CD8-positive, alpha-beta memory T cell (primary cell): ENCODE results near the gene ZSCAN26. TPM values are rescaled to one million over a fixed set of nuclear protein-coding genes. Genes with fewer than 3 reads are reported as not detected.
A peak's percentile ranks its signal among the peaks of the same experiment; 100 is the strongest.
"Not testable (repeated sequence)": the region's sequence is repeated elsewhere in the genome, so short reads cannot be mapped to it uniquely, and the experiment has no call there.

Experiments used
- CTCF ChIA-PET: fragments of 350-600 bp; sonication (Branson Sonifier 250); formaldehyde crosslinking; loops from one replicate; lab custom pipeline; 2021; ENCODE audit warnings: antibody characterized with exemption; lab: Charles Lee
- POLR2A ChIA-PET: fragments of 350-600 bp; sonication (Branson Sonifier 250); formaldehyde crosslinking; loops from one replicate; lab custom pipeline; 2021; ENCODE audit warnings: antibody characterized with exemption; lab: Charles Lee
- DNase-seq, 5 donors: peaks; one replicate each; pipeline versions ENCODE4 v3.0.0 to v3.0.0-alpha.2; 2020 to 2022; ENCODE audit warnings: mixed read lengths in 1 of 5
- H3K27ac ChIP-seq: one replicate; pipeline ENCODE4 v1.7.0; 2013; ENCODE audit warnings: low read depth, mild to moderate bottlenecking, low read length, moderate library complexity
- H3K27me3 ChIP-seq: 2 replicates; pipeline ENCODE4 v1.7.0; 2013; ENCODE audit warnings: low read length, mild to moderate bottlenecking; ENCODE audit not compliant: insufficient read depth, poor library complexity, severe bottlenecking
- H3K36me3 ChIP-seq: 2 replicates; pipeline ENCODE4 v1.7.0; 2013; ENCODE audit warnings: mild to moderate bottlenecking, low read length, moderate library complexity; ENCODE audit not compliant: insufficient read depth
- H3K4me1 ChIP-seq: 2 replicates; pipeline ENCODE4 v1.7.0; 2013; ENCODE audit warnings: mild to moderate bottlenecking, low read length, moderate library complexity; ENCODE audit not compliant: insufficient read depth
- H3K4me3 ChIP-seq: 2 replicates; pipeline ENCODE4 v1.7.0; 2013; ENCODE audit warnings: mild to moderate bottlenecking, low read length
- H3K9me3 ChIP-seq: 2 replicates; pipeline ENCODE4 v1.7.0; 2013; ENCODE audit warnings: mild to moderate bottlenecking, low read length
- H3K27ac Mint-ChIP-seq, 8 donors: one replicate each; pipeline ENCODE4 v1.8.0; 2020 to 2021; ENCODE audit warnings: mixed read lengths in 8 of 8, mild to moderate bottlenecking in 6 of 8, inconsistent platforms in 3 of 8, moderate library complexity in 3 of 8
- H3K27me3 Mint-ChIP-seq, 2 donors: one replicate each; pipeline ENCODE4 v1.8.0; 2020 to 2021; ENCODE audit warnings: mixed read lengths in 2 of 2, mild to moderate bottlenecking in 1 of 2, moderate library complexity in 1 of 2
- H3K36me3 Mint-ChIP-seq, 3 donors: one replicate each; pipeline ENCODE4 v1.8.0; 2020 to 2021; ENCODE audit warnings: mixed read lengths in 3 of 3, inconsistent platforms in 1 of 3, mild to moderate bottlenecking in 1 of 3
- H3K4me1 Mint-ChIP-seq, 3 donors: one replicate each; pipeline ENCODE4 v1.8.0; 2020 to 2021; ENCODE audit warnings: mixed read lengths in 3 of 3, inconsistent platforms in 1 of 3, mild to moderate bottlenecking in 1 of 3
- H3K4me3 Mint-ChIP-seq, 7 donors: one replicate each; pipeline ENCODE4 v1.8.0; 2020 to 2021; ENCODE audit warnings: mixed read lengths in 7 of 7, mild to moderate bottlenecking in 6 of 7, moderate library complexity in 4 of 7, inconsistent platforms in 2 of 7
- H3K9me3 Mint-ChIP-seq, 5 donors: one replicate each; pipeline ENCODE4 v1.8.0; 2020 to 2022; ENCODE audit warnings: mixed read lengths in 5 of 5, mild to moderate bottlenecking in 3 of 5, moderate library complexity in 2 of 5, inconsistent platforms in 1 of 5
- polyA plus RNA-seq: library from polyadenylated mRNA; unstranded; fragments of 300-500 nt; fragmentation: Illumina TruSeq; gene quantifications from one replicate; pipeline ENCODE4 v1.2.3, GENCODE V29; 2021
- total RNA-seq, 2 experiments: library from RNA; stranded (reverse); gene quantifications; one replicate each; pipeline ENCODE4 v1.2.3, GENCODE V29; 2021

ZSCAN26 gene
- total and polyA plus RNA-seq, 3 experiments from 2014 or later, result 5.6 to 15.8 (median 6.4) TPM

GRCh38 chr6:28306363-28306762 lies 39.4 kb downstream of the ZSCAN26 start:
- H3K27me3 ChIP-seq, H3K4me3 Mint-ChIP-seq, DNase-seq, H3K9me3 ChIP-seq, H3K36me3 Mint-ChIP-seq, CTCF ChIA-PET, H3K36me3 ChIP-seq, H3K4me1 ChIP-seq, POLR2A ChIA-PET, H3K9me3 Mint-ChIP-seq, H3K27ac Mint-ChIP-seq, H3K27ac ChIP-seq, H3K4me3 ChIP-seq: not testable (repeated sequence)
- Mint-ChIP-seq H3K27me3 (peaks cover 4 to 22% of the 10 kb centered on the region in 2 donors), H3K4me1 (peaks cover 9 to 18% (median 18%) of the 10 kb centered on the region in 3 donors)

GRCh38 chr6:28311139-28311823 lies 44.3 kb downstream of the ZSCAN26 start:
- Mint-ChIP-seq H3K27ac (no peak overlapping the region), H3K4me3 (no peak overlapping the region), H3K9me3 (peaks cover 0 to 3% (median 0%) of the 10 kb centered on the region in 5 donors), H3K27me3 (peaks cover 9 to 42% of the 10 kb centered on the region in 2 donors), H3K36me3 (peaks cover 0 to 6% (median 0%) of the 10 kb centered on the region in 3 donors), H3K4me1 (no peaks in the 10 kb centered on the region)
- H3K27me3 ChIP-seq, result peaks cover 6% of the 10 kb centered on the region
- CTCF ChIA-PET, result interaction anchor here (1.1 kb wide), 1 partner anchor 45 kb away, joined by 3 read pairs; no protein-coding TSS in a partner anchor
- H3K27ac ChIP-seq, result no peak overlapping the region
- H3K4me3 ChIP-seq, result no peak overlapping the region
- POLR2A ChIA-PET, result no interaction called here
- no peaks in the 10 kb centered on the region for H3K9me3 ChIP-seq
- no peaks in the 10 kb centered on the region for H3K36me3 ChIP-seq
- H3K4me1 ChIP-seq, result no peaks in the 10 kb centered on the region
- no peak for DNase-seq

GRCh38 chr6:28312939-28313338 lies 46.0 kb downstream of the ZSCAN26 start:
- Mint-ChIP-seq H3K4me3 (no peak overlapping the region), H3K9me3 (peaks cover 0 to 3% (median 0%) of the 10 kb centered on the region in 5 donors), H3K4me1 (no peaks in the 10 kb centered on the region), H3K27me3 (peaks cover 11 to 53% of the 10 kb centered on the region in 2 donors), H3K27ac (no peak overlapping the region), H3K36me3 (peaks cover 0 to 6% (median 0%) of the 10 kb centered on the region in 3 donors)
- Histone ChIP-seq H3K36me3 (no peaks in the 10 kb centered on the region), H3K27ac (no peak overlapping the region), H3K4me3 (no peak overlapping the region), H3K4me1 (no peaks in the 10 kb centered on the region), H3K27me3 (peaks cover 6% of the 10 kb centered on the region), H3K9me3 (no peaks in the 10 kb centered on the region)
- no peak for DNase-seq
- ChIA-PET CTCF (no interaction called here), POLR2A (no interaction called here)

- peak overlapping the region in 2 of 8 donors; percentile 29 to 66 for H3K27ac Mint-ChIP-seq
- H3K36me3 ChIP-seq, result no peaks in the 10 kb centered on the region
- no peak overlapping the region for H3K4me3 ChIP-seq
- peaks cover 10 to 34% of the 10 kb centered on the region in 2 donors for H3K27me3 Mint-ChIP-seq
- ChIA-PET CTCF (no interaction called here), POLR2A (no interaction called here)
- peaks cover 0 to 6% (median 0%) of the 10 kb centered on the region in 3 donors for H3K36me3 Mint-ChIP-seq
- H3K9me3 Mint-ChIP-seq, result peaks cover 0 to 3% (median 0%) of the 10 kb centered on the region in 5 donors
- H3K27me3 ChIP-seq, result peaks cover 6% of the 10 kb centered on the region
- H3K4me1 ChIP-seq, result no peaks in the 10 kb centered on the region
- no peak for DNase-seq
- no peaks in the 10 kb centered on the region for H3K4me1 Mint-ChIP-seq
- H3K27ac ChIP-seq, result peak overlapping the region; percentile 3
- H3K9me3 ChIP-seq, result no peaks in the 10 kb centered on the region
- H3K4me3 Mint-ChIP-seq, result no peak overlapping the region
Observed at GRCh38 chr6:28315628-28316027, 48.7 kb downstream of the ZSCAN26 start.

- DNase-seq, H3K27ac ChIP-seq, H3K36me3 ChIP-seq, H3K27ac Mint-ChIP-seq, H3K36me3 Mint-ChIP-seq, POLR2A ChIA-PET, H3K4me3 ChIP-seq, H3K4me3 Mint-ChIP-seq, H3K9me3 ChIP-seq, H3K4me1 ChIP-seq, CTCF ChIA-PET, H3K9me3 Mint-ChIP-seq, H3K27me3 ChIP-seq, H3K4me1 Mint-ChIP-seq: not testable (repeated sequence)
- peaks cover 4 to 30% of the 10 kb centered on the region in 2 donors for H3K27me3 Mint-ChIP-seq
Observed at GRCh38 chr6:28317866-28318265, 50.9 kb downstream of the ZSCAN26 start.

- no peaks in the 10 kb centered on the region for H3K4me1 Mint-ChIP-seq
- no peak overlapping the region for H3K4me3 Mint-ChIP-seq
- peaks cover 17 to 26% (median 19%) of the 10 kb centered on the region in 5 donors for H3K9me3 Mint-ChIP-seq
- H3K27ac ChIP-seq, result no peak overlapping the region
- no peak for DNase-seq
- H3K27me3 ChIP-seq, result no peaks in the 10 kb centered on the region
- H3K9me3 ChIP-seq, result peaks cover 18% of the 10 kb centered on the region
- no peak overlapping the region for H3K4me3 ChIP-seq
- peaks cover 6 to 35% (median 16%) of the 10 kb centered on the region in 3 donors for H3K36me3 Mint-ChIP-seq
- H3K4me1 ChIP-seq, result no peaks in the 10 kb centered on the region
- CTCF ChIA-PET, result no interaction called here
- H3K27ac Mint-ChIP-seq, result no peak overlapping the region
- H3K36me3 ChIP-seq, result peaks cover 3% of the 10 kb centered on the region
- peaks cover 2 to 12% of the 10 kb centered on the region in 2 donors for H3K27me3 Mint-ChIP-seq
- POLR2A ChIA-PET, result no interaction called here
Observed at GRCh38 chr6:28322661-28323060, 55.7 kb downstream of the ZSCAN26 start.

- Histone ChIP-seq H3K9me3 (peaks cover 19% of the 10 kb centered on the region), H3K4me1 (no peaks in the 10 kb centered on the region), H3K4me3 (no peak overlapping the region), H3K27ac (no peak overlapping the region), H3K36me3 (peaks cover 3% of the 10 kb centered on the region), H3K27me3 (no peaks in the 10 kb centered on the region)
- H3K27me3 Mint-ChIP-seq, result peaks cover 2 to 10% of the 10 kb centered on the region in 2 donors
- H3K36me3 Mint-ChIP-seq, result peaks cover 7 to 40% (median 18%) of the 10 kb centered on the region in 3 donors
- no peak for DNase-seq
- POLR2A ChIA-PET, result no interaction called here
- H3K9me3 Mint-ChIP-seq, result peaks cover 22 to 35% (median 24%) of the 10 kb centered on the region in 5 donors
- H3K4me3 Mint-ChIP-seq, result no peak overlapping the region
- H3K27ac Mint-ChIP-seq, result no peak overlapping the region
- CTCF ChIA-PET, result no interaction called here
- H3K4me1 Mint-ChIP-seq, result no peaks in the 10 kb centered on the region
Observed at GRCh38 chr6:28323813-28324424, 57.0 kb downstream of the ZSCAN26 start.

GRCh38 chr6:28326371-28326948 lies 59.5 kb downstream of the ZSCAN26 start:
- Histone ChIP-seq H3K27ac (no peak overlapping the region), H3K27me3 (no peaks in the 10 kb centered on the region), H3K4me3 (no peak overlapping the region), H3K4me1 (no peaks in the 10 kb centered on the region), H3K36me3 (peaks cover 3% of the 10 kb centered on the region), H3K9me3 (peaks cover 19% of the 10 kb centered on the region)
- no peak overlapping the region for H3K27ac Mint-ChIP-seq
- ChIA-PET POLR2A (no interaction called here), CTCF (no interaction called here)
- peaks cover 26 to 39% (median 27%) of the 10 kb centered on the region in 5 donors for H3K9me3 Mint-ChIP-seq
- H3K4me1 Mint-ChIP-seq, result no peaks in the 10 kb centered on the region
- no peak for DNase-seq
- no peak overlapping the region for H3K4me3 Mint-ChIP-seq
- H3K27me3 Mint-ChIP-seq, result peaks cover 2 to 7% of the 10 kb centered on the region in 2 donors
- H3K36me3 Mint-ChIP-seq, result peaks cover 11 to 38% (median 21%) of the 10 kb centered on the region in 3 donors
